GM12878 (cell line): Measurements from ENCODE around the gene RAG1. TPM values are rescaled to one million over a fixed set of nuclear protein-coding genes. Genes with fewer than 3 reads are reported as not detected.

Source experiments
- ATAC-seq: fragments of 200-7000 bp; cut with Tn5 transposase; 3 replicates; pipeline ENCODE4 v1.9.1; 2020; ENCODE audit warnings: mild to moderate bottlenecking, moderate library complexity
- BruUV-seq: library from RNA; stranded (reverse); fragments of 400-500 nt; replicated peaks from 2 replicates; lab custom pipeline; 2021; lab: Mats Ljungman, UMichigan
- CTCF ChIA-PET: fragments of 300-600 bp; sonication (Branson Sonifier 250); formaldehyde crosslinking; extraction: SDS; loops from one replicate; lab custom pipeline; 2021; ENCODE audit warnings: inconsistent platforms; lab: Yijun Ruan, JAX
- POLR2A ChIA-PET: fragments of 350-600 bp; formaldehyde crosslinking; extraction: SDS; loops from one replicate; lab custom pipeline; 2021; ENCODE audit warnings: inconsistent platforms; lab: Charles Lee
- RAD21 ChIA-PET: fragments of 300-600 bp; sonication (Branson Sonifier 250); formaldehyde crosslinking; loops from one replicate; lab custom pipeline; 2023; ENCODE audit warnings: antibody characterized with exemption; ENCODE audit not compliant: unreplicated experiment; lab: Charles Lee
- SMC1A ChIA-PET: fragments of 300-600 bp; sonication (Branson Sonifier 250); formaldehyde crosslinking; loops from one replicate; lab custom pipeline; 2023; ENCODE audit not compliant: unreplicated experiment, uncharacterized antibody; lab: Charles Lee
- DNase-seq: peaks from one replicate; pipeline ENCODE4 v3.0.0-alpha.2; 2011; ENCODE audit warnings: low read depth, low spot score
- FAIRE-seq: peaks from 3 replicates; lab custom pipeline; 2011; peaks lifted over from hg19 to GRCh38; lab: Jason Lieb, UNC
- H2AFZ ChIP-seq: 2 replicates; pipeline ENCODE4 v1.6.0; 2011; ENCODE audit warnings: low read depth, low read length, control low read depth; ENCODE audit not compliant: control insufficient read depth
- H3K27ac ChIP-seq: 2 replicates; pipeline ENCODE4 v1.5.1; 2011; ENCODE audit warnings: control low read depth; ENCODE audit not compliant: control insufficient read depth, insufficient read depth
- H3K27me3 ChIP-seq, 2 experiments: replicated peaks in 1 of 2; 2 replicates each; pipeline versions ENCODE4 v1.6.0 to v1.6.1; 2011; ENCODE audit warnings: low read length in 1 of 2; ENCODE audit not compliant: control insufficient read depth in 2 of 2, insufficient read depth in 2 of 2
- H3K36me3 ChIP-seq, 2 experiments: 2 replicates each; pipeline ENCODE4 v1.5.1; 2011; ENCODE audit warnings: low read length in 1 of 2; ENCODE audit not compliant: control insufficient read depth in 2 of 2, insufficient read depth in 2 of 2
- H3K4me1 ChIP-seq: 2 replicates; pipeline ENCODE4 v1.6.1; 2011; ENCODE audit warnings: mild to moderate bottlenecking, low read length, moderate library complexity, mixed read lengths; ENCODE audit not compliant: control insufficient read depth, insufficient read depth
- H3K4me2 ChIP-seq: 2 replicates; pipeline ENCODE4 v1.6.0; 2011; ENCODE audit warnings: control low read depth; ENCODE audit not compliant: control insufficient read depth, insufficient read depth
- H3K4me3 ChIP-seq: fragments of 200-600 bp; sonication (generic); 2 replicates; pipeline ENCODE4 v1.5.1; 2016
- H3K79me2 ChIP-seq: 2 replicates; pipeline ENCODE4 v1.6.0; 2011; ENCODE audit warnings: low read length; ENCODE audit not compliant: control insufficient read depth, insufficient read depth
- H3K9ac ChIP-seq: 2 replicates; pipeline ENCODE4 v1.8.0; 2011; ENCODE audit warnings: low read length, control low read depth, mixed read lengths; ENCODE audit not compliant: control insufficient read depth, insufficient read depth
- H3K9me3 ChIP-seq: replicated peaks from 3 replicates; pipeline ENCODE4 v1.5.1; 2011; ENCODE audit warnings: mild to moderate bottlenecking, low read length; ENCODE audit not compliant: control insufficient read depth, insufficient read depth
- H4K20me1 ChIP-seq: 2 replicates; pipeline ENCODE4 v1.6.0; 2011; ENCODE audit not compliant: control insufficient read depth, insufficient read depth
- CREB1 ChIP-seq: IDR thresholded peaks from 2 replicates; pipeline ENCODE4 v1.6.1; 2012; ENCODE audit warnings: low read depth, mild to moderate bottlenecking, inconsistent platforms
- CTCF ChIP-seq, 3 experiments: IDR thresholded peaks in 2 of 3; conservative IDR thresholded peaks in 1 of 3; 2 replicates each; pipeline ENCODE4 v1.5.1; 2011; ENCODE audit warnings: low read depth in 3 of 3, low read length in 3 of 3, mild to moderate bottlenecking in 3 of 3, control low read depth in 2 of 3, moderate library complexity in 2 of 3, inconsistent platforms in 1 of 3, mixed read lengths in 1 of 3; ENCODE audit not compliant: control insufficient read depth in 2 of 3, insufficient read depth in 1 of 3; ENCODE audit errors: extremely low read depth in 1 of 3
- IRF3 ChIP-seq: fragments of 450-650 bp; IDR thresholded peaks from 2 replicates; pipeline ENCODE4 v1.6.1; 2014; ENCODE audit warnings: mild to moderate bottlenecking
- MEF2A ChIP-seq: IDR thresholded peaks from 2 replicates; pipeline ENCODE4 v1.6.1; 2011; ENCODE audit warnings: low read depth, mild to moderate bottlenecking, low read length, moderate library complexity; ENCODE audit not compliant: insufficient read depth
- NR2C2 ChIP-seq: IDR thresholded peaks from 2 replicates; pipeline ENCODE4 v1.6.1; 2011; ENCODE audit warnings: borderline replicate concordance, low read depth; ENCODE audit not compliant: control insufficient read depth, insufficient read length
- SMC3 ChIP-seq: IDR thresholded peaks from 2 replicates; pipeline ENCODE4 v1.6.1; 2011; ENCODE audit warnings: low read length, improper control_type of control experiment, borderline replicate concordance
- USF1 ChIP-seq: IDR thresholded peaks from 2 replicates; pipeline ENCODE4 v1.6.1; 2011; ENCODE audit warnings: borderline replicate concordance, low read depth, mild to moderate bottlenecking, moderate library complexity, mixed read lengths, low read length; ENCODE audit not compliant: insufficient read depth; ENCODE audit errors: extremely low read length
- WGBS: methylation state at CpG from one replicate; pipeline ENCODE4 v1.1.6; 2016; ENCODE audit warnings: low lambda C conversion rate; ENCODE audit not compliant: insufficient replicate concordance, insufficient coverage; ENCODE audit errors: missing lambda C conversion rate; 5-methylcytosine and 5-hydroxymethylcytosine counted together
- in situ Hi-C: fragments of 300-500 bp; cut with MboI; formaldehyde crosslinking; loops from 9 replicates; pipeline ENCODE4 v1.14.3; 2018; ENCODE audit warnings: mixed read lengths
- intact Hi-C: fragments of 100-400 bp; cut with micrococcal nuclease; formaldehyde crosslinking; loops from one replicate; pipeline ENCODE4 v1.14.2; 2022; ENCODE audit not compliant: unreplicated experiment
- polyA plus RNA-seq, 11 experiments: library from polyadenylated mRNA; depleted of rRNA in 4 of 11; unstranded in 6 of 11; stranded (reverse) in 5 of 11; fragments of >200 nt; fragmentation: Nextera tagmentation in 4 of 11; fragmentation: Illumina TruSeq in 1 of 11; extraction: Ambion mirVana in 4 of 11; extraction: Trizol in 1 of 11; gene quantifications; 1 replicate in 1 of 11; 2 replicates in 10 of 11; pipeline versions ENCODE4 v1.2.1 to v1.2.3, GENCODE V29; 2011 to 2016; ENCODE audit warnings: inconsistent platforms in 2 of 11, missing spikeins in 2 of 11, low read depth in 1 of 11
- total RNA-seq, 4 experiments: library from RNA; depleted of rRNA in 3 of 4; stranded (reverse); fragments of >200 nt in 3 of 4; fragmentation: Illumina TruSeq in 1 of 4; extraction: Trizol in 1 of 4; gene quantifications; 2 replicates each; pipeline versions ENCODE4 v1.2.1 to v1.2.3, GENCODE V29; 2013 to 2021
- TF ChIP-seq, protein P1 (sequence below): fragments of 450-650 bp; formaldehyde crosslinking; IDR thresholded peaks from 2 replicates; pipeline ENCODE4 v1.4.0; 2020; ENCODE audit warnings: mild to moderate bottlenecking, moderate library complexity

The RAG1 gene
- total and polyA plus RNA-seq, 10 of the 15 experiments (the other 5 are each of a cell fraction or from before 2014, with no cell fraction given) = 0.01 to 0.44 (median 0.05) TPM; not detected in 3

DNA sequence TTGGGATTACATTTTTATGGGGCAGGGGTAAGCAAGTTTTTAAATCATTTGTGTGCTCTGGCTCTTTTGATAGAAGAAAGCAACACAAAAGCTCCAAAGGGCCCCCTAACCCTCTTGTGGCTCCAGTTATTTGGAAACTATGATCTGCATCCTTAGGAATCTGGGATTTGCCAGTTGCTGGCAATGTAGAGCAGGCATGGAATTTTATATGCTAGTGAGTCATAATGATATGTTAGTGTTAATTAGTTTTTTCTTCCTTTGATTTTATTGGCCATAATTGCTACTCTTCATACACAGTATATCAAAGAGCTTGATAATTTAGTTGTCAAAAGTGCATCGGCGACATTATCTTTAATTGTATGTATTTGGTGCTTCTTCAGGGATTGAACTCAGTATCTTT, 10.1 kb downstream of the RAG1 start:
- H3K9me3 ChIP-seq = peaks cover 2% of the 10 kb centered on the region; the same call in 1 of the 3 replicates
- DNase-seq (no peak), ATAC-seq (no peak), FAIRE-seq (no peak)
- ChIA-PET CTCF (interaction anchor here (0.8 to 3.7 kb wide), 3 partner anchors 10 to 125 kb away, joined by 3 to 21 read pairs (median 3); no protein-coding TSS in a partner anchor), POLR2A (no interaction called here), SMC1A (no interaction called here), RAD21 (no interaction called here)
- H2AFZ ChIP-seq = no peak overlapping the region
- in situ Hi-C loops = no loop called here
- 95% methylated on average over 2 of the region's 2 CpGs for WGBS
- H3K27me3 ChIP-seq = peaks cover 2 to 5% of the 10 kb centered on the region in 2 experiments
- H3K4me3 ChIP-seq = no peak overlapping the region
- no peak overlapping the region for H3K27ac ChIP-seq
- no TSS peak for BruUV-seq
- H3K9ac ChIP-seq = no peak overlapping the region
- H3K36me3 ChIP-seq = no peaks in the 10 kb centered on the region
- no peak overlapping the region for H3K4me2 ChIP-seq
- intact Hi-C loops = no loop called here
- no peak for TF ChIP-seq CTCF (IDR thresholded peaks at IDR 0.05 in 2 of 3, conservative IDR thresholded peaks at IDR 0.05 in 1 of 3; ENCODE audit: control insufficient read depth in 2 of 3, extremely low read depth in 1 of 3, insufficient read depth in 1 of 3, low read depth in 3 of 3, low read length in 3 of 3)
- no peak for TF ChIP-seq NR2C2
- TF ChIP-seq CREB1 = no peak
- no peak for TF ChIP-seq MEF2A
- TF ChIP-seq, protein P1, sequence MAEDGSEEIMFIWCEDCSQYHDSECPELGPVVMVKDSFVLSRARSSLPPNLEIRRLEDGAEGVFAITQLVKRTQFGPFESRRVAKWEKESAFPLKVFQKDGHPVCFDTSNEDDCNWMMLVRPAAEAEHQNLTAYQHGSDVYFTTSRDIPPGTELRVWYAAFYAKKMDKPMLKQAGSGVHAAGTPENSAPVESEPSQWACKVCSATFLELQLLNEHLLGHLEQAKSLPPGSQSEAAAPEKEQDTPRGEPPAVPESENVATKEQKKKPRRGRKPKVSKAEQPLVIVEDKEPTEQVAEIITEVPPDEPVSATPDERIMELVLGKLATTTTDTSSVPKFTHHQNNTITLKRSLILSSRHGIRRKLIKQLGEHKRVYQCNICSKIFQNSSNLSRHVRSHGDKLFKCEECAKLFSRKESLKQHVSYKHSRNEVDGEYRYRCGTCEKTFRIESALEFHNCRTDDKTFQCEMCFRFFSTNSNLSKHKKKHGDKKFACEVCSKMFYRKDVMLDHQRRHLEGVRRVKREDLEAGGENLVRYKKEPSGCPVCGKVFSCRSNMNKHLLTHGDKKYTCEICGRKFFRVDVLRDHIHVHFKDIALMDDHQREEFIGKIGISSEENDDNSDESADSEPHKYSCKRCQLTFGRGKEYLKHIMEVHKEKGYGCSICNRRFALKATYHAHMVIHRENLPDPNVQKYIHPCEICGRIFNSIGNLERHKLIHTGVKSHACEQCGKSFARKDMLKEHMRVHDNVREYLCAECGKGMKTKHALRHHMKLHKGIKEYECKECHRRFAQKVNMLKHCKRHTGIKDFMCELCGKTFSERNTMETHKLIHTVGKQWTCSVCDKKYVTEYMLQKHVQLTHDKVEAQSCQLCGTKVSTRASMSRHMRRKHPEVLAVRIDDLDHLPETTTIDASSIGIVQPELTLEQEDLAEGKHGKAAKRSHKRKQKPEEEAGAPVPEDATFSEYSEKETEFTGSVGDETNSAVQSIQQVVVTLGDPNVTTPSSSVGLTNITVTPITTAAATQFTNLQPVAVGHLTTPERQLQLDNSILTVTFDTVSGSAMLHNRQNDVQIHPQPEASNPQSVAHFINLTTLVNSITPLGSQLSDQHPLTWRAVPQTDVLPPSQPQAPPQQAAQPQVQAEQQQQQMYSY = no peak
- no peak for TF ChIP-seq IRF3
- TF ChIP-seq USF1 = no peak
- TF ChIP-seq SMC3 = no peak
- no peaks in the 10 kb centered on the region for H4K20me1 ChIP-seq
- no peaks in the 10 kb centered on the region for H3K4me1 ChIP-seq
- H3K79me2 ChIP-seq = no peaks in the 10 kb centered on the region
